ENCODE data around the gene PDRG1. TPM values are rescaled to one million over a fixed set of nuclear protein-coding genes. Genes with fewer than 3 reads are reported as not detected.

Gene PDRG1
- total RNA-seq (10 to 100 TPM in 2 of 4 donors, 1 to 10 TPM in 2; 7.8 to 15.8 (median 11.1) TPM), polyA plus RNA-seq (10 to 100 TPM; 12.9 to 37.5 (median 32.4) TPM)
- long read RNA-seq, donor 1, partial matches to known transcripts: 0 of 4 reads
- long read RNA-seq, donor 1, other reads (novel, unspliced or antisense): 2 of 4 reads
- long read RNA-seq, donor 2, transcript PDRG1-201 (5 exons, 1,998 nt): major isoform, 32 of 35 reads
- long read RNA-seq, donor 2, partial matches to known transcripts: 2 of 35 reads
- long read RNA-seq, donor 2, other reads (novel, unspliced or antisense): 1 of 35 reads

GRCh38 chr20:31951530-31952453 is at the start of gene PDRG1:
Gene PDRG1, minus strand, starts transcription at chr20:31952046. Its CDS starts 85 bp downstream, at chr20:31951961.
- 0 to 1% (median 1%) methylated on average over 61 to 63 of the region's 63 CpGs for WGBS, 3 donors
- intact Hi-C loops (cut with DNase I): loop anchor here (2.0 to 5.0 kb wide), 3 partner anchors 99 to 129 kb away; no protein-coding TSS in a partner anchor
- Histone ChIP-seq H3K27ac (peak within 1 kb of the TSS; percentile 85), H3K4me3 (peak within 1 kb of the TSS; percentile 95), H3K27me3 (ENCODE audit: insufficient read depth in 3 of 3, low read length in 2 of 3) (peaks cover 0 to 11% (median 0%) of the 10 kb centered on the region in 3 donors), H3K9me3 (no peaks in the 10 kb centered on the region), H3K36me3 (ENCODE audit: insufficient read depth in 1 of 2, low read depth in 1 of 2) (peaks cover 4 to 37% of the 10 kb centered on the region in 2 donors), H3K4me1 (peaks cover 11% of the 10 kb centered on the region)
- ATAC-seq: peak; percentile 98 to 100 (median 99)
- TF ChIP-seq, protein P1, sequence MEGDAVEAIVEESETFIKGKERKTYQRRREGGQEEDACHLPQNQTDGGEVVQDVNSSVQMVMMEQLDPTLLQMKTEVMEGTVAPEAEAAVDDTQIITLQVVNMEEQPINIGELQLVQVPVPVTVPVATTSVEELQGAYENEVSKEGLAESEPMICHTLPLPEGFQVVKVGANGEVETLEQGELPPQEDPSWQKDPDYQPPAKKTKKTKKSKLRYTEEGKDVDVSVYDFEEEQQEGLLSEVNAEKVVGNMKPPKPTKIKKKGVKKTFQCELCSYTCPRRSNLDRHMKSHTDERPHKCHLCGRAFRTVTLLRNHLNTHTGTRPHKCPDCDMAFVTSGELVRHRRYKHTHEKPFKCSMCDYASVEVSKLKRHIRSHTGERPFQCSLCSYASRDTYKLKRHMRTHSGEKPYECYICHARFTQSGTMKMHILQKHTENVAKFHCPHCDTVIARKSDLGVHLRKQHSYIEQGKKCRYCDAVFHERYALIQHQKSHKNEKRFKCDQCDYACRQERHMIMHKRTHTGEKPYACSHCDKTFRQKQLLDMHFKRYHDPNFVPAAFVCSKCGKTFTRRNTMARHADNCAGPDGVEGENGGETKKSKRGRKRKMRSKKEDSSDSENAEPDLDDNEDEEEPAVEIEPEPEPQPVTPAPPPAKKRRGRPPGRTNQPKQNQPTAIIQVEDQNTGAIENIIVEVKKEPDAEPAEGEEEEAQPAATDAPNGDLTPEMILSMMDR (IDR thresholded peaks at IDR 0.05): peak; percentile 92
- DNase-seq: peak; percentile 96 to 98

- DNase-seq: no peak
- WGBS, 3 donors: 35 to 55% (median 42%) methylated on average over 2 of the region's 2 CpGs
- no peak for ATAC-seq
- Histone ChIP-seq H3K4me1 (no peaks in the 10 kb centered on the region), H3K27me3 (ENCODE audit: insufficient read depth in 3 of 3, low read length in 2 of 3) (peaks cover 0 to 30% (median 10%) of the 10 kb centered on the region in 3 donors), H3K27ac (no peak overlapping the region), H3K9me3 (no peaks in the 10 kb centered on the region), H3K36me3 (ENCODE audit: insufficient read depth in 1 of 2, low read depth in 1 of 2) (no peaks in the 10 kb centered on the region), H3K4me3 (no peak overlapping the region)
- intact Hi-C loops (cut with DNase I): no loop called here
- TF ChIP-seq, protein P1 (IDR thresholded peaks at IDR 0.05): no peak
Measured at GRCh38 chr20:31998246-31998645, 46.4 kb upstream of the PDRG1 start.

DNA sequence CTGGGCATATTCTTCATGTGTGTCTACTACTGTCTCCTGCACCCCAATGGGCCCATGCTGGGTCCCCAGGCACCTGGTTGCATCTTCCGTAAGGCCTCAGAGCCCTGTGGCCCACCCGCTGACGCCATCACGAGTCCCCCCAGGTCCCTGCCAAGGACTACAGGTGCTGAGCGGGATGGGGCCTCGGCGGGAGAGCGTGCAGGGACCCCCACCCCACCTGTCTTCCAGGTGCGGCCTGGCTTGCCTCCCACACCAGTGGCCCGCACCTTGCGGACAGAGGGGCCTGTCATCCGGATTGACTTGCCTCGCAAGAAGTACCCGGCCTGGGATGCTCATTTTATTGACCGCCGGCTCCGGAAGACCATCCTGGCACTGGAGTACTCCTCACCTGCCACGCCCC is 45.1 kb upstream of the PDRG1 start:
- WGBS, 3 donors: 94 to 96% (median 94%) methylated on average over 17 to 18 of the region's 18 CpGs
- TF ChIP-seq, protein P1 (IDR thresholded peaks at IDR 0.05): no peak
- no peaks in the 10 kb centered on the region for H3K36me3 ChIP-seq (ENCODE audit: insufficient read depth in 1 of 2, low read depth in 1 of 2)
- H3K9me3 ChIP-seq: no peaks in the 10 kb centered on the region
- peaks cover 0 to 30% (median 13%) of the 10 kb centered on the region in 3 donors for H3K27me3 ChIP-seq (ENCODE audit: insufficient read depth in 3 of 3, low read length in 2 of 3)
- DNase-seq (no peak), ATAC-seq (no peak)
- no peaks in the 10 kb centered on the region for H3K4me1 ChIP-seq
- intact Hi-C loops (cut with DNase I): no loop called here
- no peak overlapping the region for H3K27ac ChIP-seq
- no peak overlapping the region for H3K4me3 ChIP-seq

DNA sequence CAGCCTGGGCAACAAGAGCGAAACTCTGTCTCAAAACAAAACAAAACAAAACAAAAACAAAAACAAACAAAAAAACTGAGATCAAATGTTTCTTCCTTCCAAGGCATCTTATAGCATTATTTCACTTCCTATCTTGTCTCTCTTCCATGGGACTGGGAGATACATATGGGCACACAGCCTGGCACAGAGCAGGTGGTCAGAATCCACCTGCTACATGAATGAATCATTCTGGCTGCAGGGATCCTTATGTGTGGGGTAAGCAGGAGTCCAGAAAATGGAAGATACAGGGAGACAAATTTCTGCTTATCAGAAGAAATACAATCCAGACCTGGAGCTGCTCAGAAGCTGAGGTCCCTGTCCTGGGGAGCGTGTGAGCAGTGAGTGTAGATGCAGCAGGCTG is 40.2 kb upstream of the PDRG1 start:
- intact Hi-C loops (cut with DNase I): no loop called here

More for the DNA sequence above, 40.2 kb upstream of the PDRG1 start:
- Histone ChIP-seq H3K36me3 (ENCODE audit: insufficient read depth in 1 of 2, low read depth in 1 of 2) (no peaks in the 10 kb centered on the region), H3K4me1 (no peaks in the 10 kb centered on the region), H3K9me3 (no peaks in the 10 kb centered on the region), H3K4me3 (no peak overlapping the region), H3K27me3 (ENCODE audit: insufficient read depth in 3 of 3, low read length in 2 of 3) (peaks cover 0 to 33% (median 11%) of the 10 kb centered on the region in 3 donors), H3K27ac (no peak overlapping the region)
- TF ChIP-seq, protein P1 (IDR thresholded peaks at IDR 0.05): no peak
- no peak for ATAC-seq
- 61 to 83% (median 75%) methylated on average over 2 of the region's 2 CpGs for WGBS, 3 donors
- no peak for DNase-seq

Measured in psoas muscle (tissue), 8 donors.